Posterior cingulate gyrus (tissue), 11 donors: Measurements from ENCODE around the gene SLC6A6.
A peak's percentile ranks its signal among the peaks of the same experiment; 100 is the strongest.

Source experiments
- DNase-seq, 10 donors: peaks; one replicate each; pipeline versions ENCODE4 v3.0.0 to v3.0.0-alpha.2; 2020 to 2021; ENCODE audit warnings: mixed read lengths in 3 of 10
- intact Hi-C: fragments of 100-400 bp; cut with DNase I; formaldehyde crosslinking; loops from one replicate; pipeline ENCODE4 v1.15.1; 2023

The SLC6A6 gene

DNA sequence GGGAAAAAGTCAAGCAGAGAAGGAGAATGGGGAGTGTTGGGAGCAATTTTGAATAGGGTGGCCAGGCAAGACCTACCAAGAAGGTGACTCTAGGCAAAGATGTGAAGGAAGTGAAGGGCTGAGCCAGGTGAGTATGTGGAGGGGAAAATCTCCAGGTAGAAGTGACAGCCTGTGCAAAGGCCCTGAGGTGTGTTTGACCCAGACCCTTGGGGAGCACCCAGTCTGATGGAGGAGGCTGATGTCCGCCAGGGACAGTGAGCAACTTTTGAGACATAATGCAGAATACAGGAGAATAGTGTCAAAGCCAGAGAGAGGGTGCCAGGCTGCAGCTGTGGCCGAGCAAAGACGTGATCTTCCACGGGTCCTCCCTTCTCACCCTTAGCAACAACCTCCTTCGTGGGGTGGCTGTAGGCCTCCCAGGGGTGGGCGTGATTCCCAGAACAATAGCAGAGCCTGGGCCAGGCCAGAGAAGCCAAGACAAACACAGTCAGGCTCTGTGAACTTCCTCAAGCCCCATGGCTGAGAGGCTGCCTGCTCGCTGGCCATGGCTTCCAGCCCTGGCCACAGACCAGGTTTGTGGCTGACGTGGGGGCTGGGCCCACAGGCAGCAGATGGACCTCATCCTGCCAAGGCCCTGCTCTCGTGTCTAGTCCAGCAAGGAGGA, 58.1 kb downstream of the SLC6A6 start:
- DNase-seq: peak; percentile 54 to 96 (median 66)
- intact Hi-C loops: loop anchor here (2.0 to 10.0 kb wide), 2 partner anchors 258 to 566 kb away; no protein-coding TSS in a partner anchor

DNA sequence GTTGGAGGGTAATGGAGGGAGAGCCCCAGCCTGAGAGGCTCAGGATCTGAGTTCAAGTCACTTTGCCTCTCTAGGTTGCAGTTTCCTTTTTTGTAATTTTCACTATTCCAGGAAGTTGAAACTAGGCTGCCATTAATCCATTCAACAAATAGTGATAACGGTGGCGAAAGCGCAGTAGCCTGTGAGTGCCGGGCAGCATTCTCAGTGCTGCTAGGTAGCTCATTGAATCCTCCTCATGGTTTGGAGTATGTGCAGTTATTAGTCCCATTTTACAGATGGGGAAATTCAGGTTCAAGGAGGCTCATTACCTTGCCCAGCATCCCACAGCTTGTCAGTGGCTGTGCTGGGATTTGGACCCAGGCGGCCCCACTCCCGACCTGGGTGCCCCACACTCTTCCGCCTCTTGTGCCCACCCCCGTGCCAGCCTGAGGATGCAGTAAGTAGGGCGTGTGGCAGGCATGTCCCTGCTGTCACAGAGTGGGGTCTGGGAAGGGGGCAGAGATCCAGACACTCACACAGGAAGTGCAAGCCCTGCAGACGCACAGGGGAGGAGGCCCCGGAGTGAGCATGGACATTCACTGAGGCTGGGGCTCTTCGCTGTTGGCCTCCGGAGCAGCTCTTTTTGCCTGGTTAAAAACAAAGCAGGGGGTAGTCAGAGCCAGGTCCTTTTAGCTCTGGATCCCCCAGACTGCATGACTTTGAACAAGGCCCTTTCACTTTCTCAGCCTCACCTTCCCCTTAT, 58.8 kb downstream of the SLC6A6 start:
- DNase-seq: peak in 1 of 10 donors; percentile 66
- intact Hi-C loops: loop anchor here (2.0 to 10.0 kb wide), 2 partner anchors 258 to 566 kb away; no protein-coding TSS in a partner anchor

DNA sequence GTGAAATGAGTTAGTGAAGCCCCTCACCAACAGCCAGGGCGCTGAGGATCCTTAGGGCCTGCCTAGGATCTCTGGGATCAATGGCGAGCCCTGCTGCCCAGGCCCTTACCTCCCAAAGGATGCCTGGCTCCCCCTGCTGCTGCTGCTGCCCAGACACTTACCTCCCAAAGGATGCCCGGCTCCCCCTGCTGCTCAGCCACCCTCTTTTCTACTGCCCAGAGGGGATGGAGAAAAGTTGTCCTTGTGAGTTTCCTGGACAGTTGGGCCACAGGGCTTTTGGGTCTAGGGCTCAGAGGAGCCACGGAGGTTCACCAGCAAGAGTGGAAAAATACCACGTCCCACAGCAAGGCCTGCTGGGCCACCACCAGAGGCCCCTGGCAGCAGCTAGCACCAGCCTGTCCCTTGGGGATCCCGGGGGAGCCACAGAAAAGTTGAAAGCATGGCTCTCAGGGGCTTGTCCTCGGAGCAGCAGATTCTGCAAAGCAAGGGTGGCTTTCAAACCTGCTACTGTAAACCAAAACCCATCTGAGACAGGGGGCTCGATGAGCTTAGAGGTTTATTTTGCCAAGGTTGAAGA, 59.4 kb downstream of the SLC6A6 start:
- DNase-seq: peak in 9 of 10 donors; percentile 37 to 94 (median 66)
- intact Hi-C loops: loop anchor here (2.0 to 10.0 kb wide), 2 partner anchors 259 to 567 kb away; no protein-coding TSS in a partner anchor

DNA sequence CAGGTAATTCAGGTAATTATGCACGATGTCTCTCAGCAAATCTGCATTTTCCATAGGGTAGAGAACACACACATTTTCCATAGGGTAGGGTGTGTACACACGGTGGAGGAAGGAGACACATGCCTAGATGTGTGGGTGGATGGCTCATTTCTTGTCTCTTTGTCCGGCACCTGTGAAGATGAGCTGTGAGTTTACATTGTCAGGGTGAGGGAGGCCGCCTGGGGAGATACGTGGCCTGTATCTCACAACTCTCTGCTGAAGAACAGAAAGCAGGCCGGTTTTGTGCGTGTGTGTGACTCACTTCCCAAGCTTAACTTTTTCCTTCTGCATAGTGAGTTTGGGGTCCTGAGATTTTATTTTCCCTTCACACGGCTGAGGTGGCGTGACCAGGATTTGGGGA, 60.3 kb downstream of the SLC6A6 start:
- intact Hi-C loops: loop anchor here (10.0 kb wide), 1 partner anchor 568 kb away; no protein-coding TSS in a partner anchor
- DNase-seq: no peak

DNA sequence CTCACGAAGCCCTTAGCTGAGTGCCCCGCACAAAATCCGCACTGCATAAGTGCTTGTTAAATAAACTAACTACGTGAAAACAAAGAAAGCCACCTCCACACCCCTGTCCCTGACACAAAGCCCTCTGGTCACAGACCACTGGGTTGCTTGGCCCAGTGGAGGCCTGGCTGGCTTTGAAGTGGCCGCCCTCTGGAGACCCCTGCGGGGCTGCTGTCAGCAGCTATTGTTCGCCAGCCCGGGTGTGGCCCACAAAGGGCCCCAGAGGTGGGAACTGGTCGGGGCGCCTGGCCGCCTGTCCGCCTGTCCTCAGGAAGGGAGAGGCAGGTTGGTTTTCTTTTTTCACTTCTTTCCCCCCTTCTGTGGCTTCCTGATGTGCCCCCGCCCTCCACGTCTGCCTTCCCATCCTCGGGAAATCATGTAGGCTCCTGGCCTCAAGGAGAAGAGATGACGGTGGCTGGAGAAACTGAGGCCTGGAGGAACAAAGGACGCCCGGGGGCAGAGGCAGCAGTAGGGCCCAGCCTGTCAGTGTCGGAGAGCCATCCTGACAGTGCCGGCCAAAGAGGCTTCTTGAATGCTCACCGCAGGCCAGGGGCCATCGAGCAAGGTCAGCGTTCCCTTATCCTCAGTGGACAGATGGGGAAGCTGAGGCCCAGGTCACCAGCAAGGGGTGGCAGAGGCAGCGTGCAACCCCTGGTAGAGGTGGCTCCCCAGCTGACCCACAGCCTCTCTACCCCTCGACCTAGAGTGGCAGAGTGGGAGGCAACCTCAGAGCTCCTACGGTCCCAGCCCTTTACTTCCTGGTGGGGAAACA, 61.1 kb downstream of the SLC6A6 start:
- peak in 1 of 10 donors; percentile 76 for DNase-seq
- intact Hi-C loops: loop anchor here (10.0 kb wide), 1 partner anchor 569 kb away; no protein-coding TSS in a partner anchor

DNA sequence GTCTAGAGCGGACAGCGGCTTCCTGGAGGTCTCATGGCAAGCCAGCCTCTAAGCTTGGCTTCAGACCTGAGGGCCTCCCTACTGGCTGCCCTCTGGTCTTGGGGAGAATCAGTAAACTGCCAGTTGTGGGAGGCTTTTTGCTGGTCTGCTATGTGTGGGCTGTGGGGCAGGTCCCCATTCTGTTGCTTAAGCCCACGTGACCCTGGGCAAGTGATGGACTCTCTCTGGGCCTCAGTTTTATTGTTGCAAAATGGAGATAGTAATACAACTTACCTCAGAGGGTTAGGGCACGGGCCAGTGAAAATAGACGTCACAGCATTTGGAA, 61.7 kb downstream of the SLC6A6 start:
- DNase-seq: no peak
- intact Hi-C loops: loop anchor here (10.0 kb wide), 1 partner anchor 569 kb away; no protein-coding TSS in a partner anchor

DNA sequence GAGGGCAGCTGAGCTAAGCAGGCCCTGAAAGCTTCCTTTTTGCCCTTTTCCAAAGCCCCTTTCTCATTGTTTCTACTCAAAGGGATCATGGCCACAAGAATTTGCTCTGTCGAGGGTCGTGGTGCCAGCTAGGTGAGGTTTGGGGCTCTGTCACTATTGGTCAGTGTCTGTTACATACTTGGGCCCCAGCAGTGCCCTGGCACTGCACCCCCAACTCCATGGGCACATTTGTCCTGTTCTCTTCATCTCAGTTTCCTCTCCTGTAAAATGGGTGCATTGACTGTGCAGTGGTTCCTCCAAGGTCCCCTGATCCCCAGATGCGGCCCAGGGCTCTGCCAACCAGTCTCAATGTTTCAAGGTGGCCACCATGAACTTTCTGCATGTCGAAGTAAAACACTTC, 62.1 kb downstream of the SLC6A6 start:
- intact Hi-C loops: loop anchor here (10.0 kb wide), 1 partner anchor 570 kb away; no protein-coding TSS in a partner anchor
- peak in 1 of 10 donors; percentile 10 for DNase-seq

DNA sequence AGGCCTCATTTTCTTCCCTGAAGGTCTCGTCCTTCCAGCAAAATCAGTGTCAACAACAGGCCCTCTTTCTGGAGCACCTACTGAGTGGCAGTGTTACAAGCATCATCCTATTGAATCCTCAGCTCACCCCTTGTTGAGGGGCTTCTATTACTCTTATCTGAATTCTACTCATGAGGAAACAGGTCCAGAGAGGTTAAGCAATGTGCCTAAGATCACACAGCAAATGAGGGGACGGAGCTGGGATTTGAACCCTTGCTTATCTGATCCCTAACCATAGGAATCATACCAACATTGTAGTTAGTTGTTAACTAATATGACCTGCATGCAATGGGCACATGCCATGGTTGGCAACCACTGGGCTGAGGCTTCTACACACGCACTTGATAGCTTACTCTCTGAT, 63.0 kb downstream of the SLC6A6 start:
- peak in 1 of 10 donors; percentile 23 for DNase-seq
- intact Hi-C loops: loop anchor here (5.0 to 10.0 kb wide), 2 partner anchors 33 to 571 kb away; no protein-coding TSS in a partner anchor

DNA sequence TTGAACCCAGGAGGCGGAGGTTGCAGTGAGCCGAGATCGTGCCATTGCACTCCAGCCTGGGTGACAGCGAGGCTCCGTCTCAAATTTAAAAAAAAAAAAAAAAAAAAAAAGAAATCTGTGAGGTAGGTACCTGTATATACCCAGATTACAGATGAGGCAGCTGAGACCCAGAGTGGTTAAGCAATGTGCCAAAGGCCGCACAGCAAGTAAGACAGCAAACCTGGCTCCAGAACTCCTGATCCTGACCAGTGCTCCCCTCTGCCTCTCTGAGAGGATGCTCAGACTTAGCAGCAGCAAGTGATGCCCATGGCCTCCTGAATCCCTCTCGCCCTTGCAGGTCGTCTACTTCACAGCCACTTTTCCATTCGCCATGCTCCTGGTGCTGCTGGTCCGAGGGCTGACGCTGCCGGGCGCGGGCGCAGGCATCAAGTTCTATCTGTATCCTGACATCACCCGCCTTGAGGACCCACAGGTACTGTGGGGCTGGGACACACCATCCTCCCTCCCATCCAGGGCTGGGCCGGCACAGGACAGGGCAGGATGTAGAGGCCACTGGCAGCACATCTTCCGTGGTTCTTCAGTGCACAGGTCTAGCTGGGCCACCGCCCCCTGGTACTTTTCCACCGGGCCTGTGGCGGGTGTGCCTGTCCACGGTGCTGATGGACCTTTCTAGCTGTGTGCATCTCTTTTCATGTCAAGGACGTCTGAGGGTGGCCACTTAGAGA, 63.9 kb downstream of the SLC6A6 start:
- intact Hi-C loops: loop anchor here (5.0 to 10.0 kb wide), 2 partner anchors 34 to 572 kb away; no protein-coding TSS in a partner anchor
- peak in 1 of 10 donors; percentile 81 for DNase-seq

DNA sequence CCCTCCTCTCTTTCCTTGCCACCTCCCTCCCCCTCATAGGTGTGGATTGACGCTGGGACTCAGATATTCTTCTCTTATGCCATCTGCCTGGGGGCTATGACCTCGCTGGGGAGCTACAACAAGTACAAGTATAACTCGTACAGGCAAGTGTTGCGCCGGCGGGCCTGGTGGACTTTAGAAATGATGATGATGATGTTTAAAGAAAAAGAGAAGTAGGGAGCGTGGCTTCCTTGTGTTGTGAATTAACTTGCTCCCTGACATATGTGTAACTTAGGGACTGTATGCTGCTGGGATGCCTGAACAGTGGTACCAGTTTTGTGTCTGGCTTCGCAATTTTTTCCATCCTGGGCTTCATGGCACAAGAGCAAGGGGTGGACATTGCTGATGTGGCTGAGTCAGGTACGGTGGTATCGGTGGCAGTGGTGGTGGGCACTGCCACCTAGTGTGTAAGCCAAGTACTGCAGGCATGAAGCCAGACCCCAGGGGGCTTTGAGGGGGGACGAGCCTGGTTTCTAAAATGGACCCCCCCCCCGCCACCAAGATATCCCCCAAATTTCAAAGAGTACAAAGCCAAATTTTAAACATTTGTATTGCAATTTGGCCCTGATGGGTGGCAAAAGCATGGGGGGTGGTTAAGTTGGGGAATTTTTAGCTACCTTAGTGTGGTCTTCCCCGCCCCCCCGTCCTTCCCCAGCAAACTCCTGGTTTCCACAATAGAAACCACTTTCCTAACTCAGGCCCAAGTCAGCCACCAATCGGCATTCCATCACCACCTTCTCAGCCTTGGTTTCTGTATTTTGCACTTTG, 65.6 kb downstream of the SLC6A6 start:
- intact Hi-C loops: loop anchor here (1.0 to 10.0 kb wide), 4 partner anchors 36 to 573 kb away; no protein-coding TSS in a partner anchor
- peak in 7 of 10 donors; percentile 30 to 93 (median 47) for DNase-seq

DNA sequence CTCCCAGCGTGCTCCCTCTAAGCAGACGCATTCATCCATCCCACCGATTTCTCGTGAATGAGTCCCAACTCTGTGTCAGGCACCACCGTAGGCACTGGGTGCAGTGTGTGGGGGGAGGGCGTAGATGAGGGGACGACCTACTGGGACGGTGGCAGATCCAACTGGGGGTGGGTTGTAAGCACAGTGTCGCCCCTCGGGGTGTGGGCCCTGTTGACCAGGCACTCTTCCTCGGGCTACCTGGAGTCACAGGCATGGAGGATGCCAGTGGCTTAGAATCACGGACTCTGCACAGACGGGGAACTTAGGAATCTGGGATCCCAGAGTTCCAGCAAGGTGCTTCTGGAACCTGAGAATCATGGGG, 66.2 kb downstream of the SLC6A6 start:
- peak in 1 of 10 donors; percentile 59 for DNase-seq
- intact Hi-C loops: loop anchor here (1.0 to 10.0 kb wide), 4 partner anchors 36 to 574 kb away; no protein-coding TSS in a partner anchor

DNA sequence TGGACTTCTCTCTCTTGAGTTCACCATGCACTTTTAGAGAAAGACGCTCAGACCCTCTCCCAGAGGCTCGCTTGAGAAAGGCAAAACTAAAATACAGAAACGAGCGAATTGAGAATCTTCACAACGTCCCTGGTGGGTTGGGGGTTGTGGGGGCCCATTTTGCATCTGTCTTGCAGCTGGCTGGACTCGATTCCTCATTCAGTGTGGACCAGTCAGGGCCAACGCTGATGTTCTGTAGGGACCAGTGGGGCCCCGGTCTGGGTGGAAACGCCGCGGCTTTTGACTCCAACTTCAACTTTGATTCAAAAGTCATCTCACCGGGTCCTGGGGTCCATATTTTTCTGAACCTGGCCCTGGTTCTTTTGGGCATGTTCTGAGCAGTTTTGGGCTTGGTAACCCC, 68.1 kb downstream of the SLC6A6 start:
- intact Hi-C loops: no loop called here
- peak in 1 of 10 donors; percentile 58 for DNase-seq

DNA sequence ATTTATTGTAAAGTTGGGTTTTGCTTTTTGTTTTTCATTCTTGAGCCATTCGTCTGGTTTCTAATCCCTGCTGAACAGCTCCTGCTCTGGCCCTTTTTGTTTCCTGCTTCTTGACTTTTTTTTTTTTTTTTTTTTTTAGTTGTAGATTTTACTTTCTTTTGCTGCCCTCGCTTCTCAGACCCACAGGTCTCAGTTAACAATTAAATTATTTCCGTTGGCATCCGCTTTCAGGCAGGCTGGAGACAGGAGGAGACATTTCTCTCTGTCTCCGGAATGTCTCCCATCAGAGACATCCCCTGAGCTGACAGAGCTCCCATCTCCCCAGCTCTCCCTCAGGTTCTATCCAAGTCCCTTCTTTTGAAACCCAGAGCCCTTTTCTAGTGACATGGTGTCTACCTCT, 68.6 kb downstream of the SLC6A6 start:
- no peak for DNase-seq
- intact Hi-C loops: no loop called here

DNA sequence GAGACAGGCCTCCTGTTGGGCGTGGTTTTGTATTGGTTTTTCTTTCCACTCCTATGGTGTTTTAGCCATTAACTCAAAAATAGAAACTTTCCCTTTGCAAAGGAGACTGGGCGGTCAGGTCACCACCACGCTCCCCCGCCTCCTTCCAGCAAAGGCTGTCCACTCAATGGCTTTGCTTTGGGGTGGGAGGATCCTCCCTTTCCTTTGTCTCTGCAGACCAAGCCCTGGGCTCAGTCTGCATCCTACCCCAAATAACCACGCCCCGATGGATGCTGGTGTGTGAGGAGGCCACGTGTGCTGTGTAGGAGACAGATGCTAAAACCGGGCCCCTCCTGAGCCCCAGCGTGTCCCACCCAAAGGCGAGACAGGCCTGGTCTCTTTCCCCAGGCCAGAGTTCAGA, 69.3 kb downstream of the SLC6A6 start:
- intact Hi-C loops: no loop called here
- peak in 1 of 10 donors; percentile 38 for DNase-seq

DNA sequence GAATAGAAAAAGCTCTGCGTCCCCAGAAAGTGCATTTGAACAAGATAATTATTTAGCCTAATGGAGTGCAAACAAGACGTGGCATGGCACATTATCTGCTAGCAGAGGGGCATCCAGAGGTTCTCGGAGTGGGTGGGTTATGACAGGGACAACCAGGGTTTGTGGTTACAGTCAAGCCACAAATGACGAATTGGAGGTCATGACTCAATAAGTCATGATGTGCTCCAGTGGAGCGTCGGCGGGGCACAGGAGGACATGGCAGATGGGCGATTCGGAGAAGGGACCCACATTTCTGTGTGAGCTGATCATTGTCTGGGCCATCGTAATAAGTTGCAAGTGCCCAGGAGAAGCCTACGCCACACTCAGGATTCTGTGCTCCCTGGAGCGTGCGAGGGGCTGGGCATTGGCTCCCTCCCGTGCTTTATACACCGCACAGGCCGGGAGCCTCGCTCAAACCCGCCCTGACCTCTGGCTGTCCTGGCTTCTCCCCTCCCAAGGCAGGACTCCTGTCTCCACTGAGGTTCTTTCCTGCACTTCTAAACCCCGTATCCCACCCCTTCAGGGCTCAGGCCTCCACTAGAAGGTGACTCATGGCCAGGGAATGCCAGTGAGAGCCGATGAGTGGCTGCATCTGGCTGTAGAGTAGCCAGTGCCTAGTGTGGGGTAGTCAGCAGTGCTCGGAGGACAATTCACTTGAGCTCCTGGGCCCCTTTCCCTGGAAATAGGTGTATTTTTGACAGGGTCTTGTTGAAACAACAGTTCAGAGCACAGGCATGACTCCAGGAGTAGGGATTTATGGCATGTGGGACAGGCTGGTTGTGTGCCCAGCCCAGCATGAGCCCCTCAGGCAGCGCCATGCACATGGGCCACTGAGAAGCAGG, 70.3 kb downstream of the SLC6A6 start:
- intact Hi-C loops: no loop called here
- DNase-seq: no peak

DNA sequence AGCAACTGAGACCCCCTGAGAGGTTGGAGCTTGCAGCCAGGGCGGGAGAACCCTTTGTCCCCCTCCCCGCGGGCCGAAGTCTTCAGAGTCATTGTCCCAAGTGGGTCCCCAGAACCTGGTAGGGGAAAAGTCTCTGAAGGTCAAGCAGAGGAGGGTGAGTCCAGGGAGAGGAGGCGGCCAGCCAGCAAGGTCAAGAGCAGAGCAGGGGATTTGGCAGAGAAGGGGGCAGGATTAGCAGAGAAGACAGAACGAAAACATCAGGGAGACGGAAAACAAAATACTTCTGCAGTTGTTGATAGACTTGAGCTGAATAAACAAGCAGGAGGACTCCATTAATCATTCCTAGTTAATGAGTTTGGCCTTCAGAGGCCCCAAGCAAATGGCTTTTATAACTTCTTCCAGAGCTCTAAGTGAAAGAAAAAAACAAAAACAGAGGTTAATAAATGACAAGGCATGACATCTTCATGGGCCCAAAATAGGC, 71.0 kb downstream of the SLC6A6 start:
- DNase-seq: no peak
- intact Hi-C loops: no loop called here

DNA sequence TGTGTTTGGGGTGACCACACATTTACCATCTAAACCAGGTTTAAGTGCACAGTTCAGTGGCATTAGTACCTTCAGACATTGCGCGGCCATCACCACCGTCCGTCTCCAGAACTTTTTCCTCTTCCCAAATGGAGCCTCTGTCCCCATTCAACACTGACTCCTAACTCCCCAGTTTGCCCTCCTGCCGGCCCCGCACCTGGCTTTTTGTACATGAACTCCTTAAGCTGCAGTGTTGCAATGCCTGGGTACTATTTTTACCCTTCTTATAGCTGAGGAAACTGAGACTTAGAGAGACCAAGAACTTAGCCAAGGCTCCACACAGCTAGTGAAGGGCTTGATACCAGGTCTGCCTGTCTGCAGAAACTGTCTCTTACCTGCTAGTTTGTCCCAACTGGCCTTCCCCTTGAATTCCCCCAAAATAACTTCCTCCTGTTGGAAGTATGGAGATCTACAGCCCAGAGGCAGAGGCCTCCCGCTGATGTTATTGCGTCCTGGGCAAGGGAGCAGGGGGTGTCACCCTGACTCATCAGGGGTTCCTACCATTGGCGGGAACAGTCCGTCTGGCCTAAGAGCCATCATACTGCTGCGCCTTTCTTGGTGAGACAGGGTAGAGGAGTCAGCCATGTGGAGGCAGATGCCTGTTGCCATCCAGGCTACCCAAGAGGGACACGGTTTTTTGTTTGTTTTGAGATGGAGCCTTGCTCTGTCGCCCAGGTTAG, 72.1 kb downstream of the SLC6A6 start:
- intact Hi-C loops: no loop called here
- DNase-seq: peak in 1 of 10 donors; percentile 51
